ENCODE data around the gene ADORA2A. TPM values are rescaled to one million over a fixed set of nuclear protein-coding genes. Genes with fewer than 3 reads are reported as not detected.

The ADORA2A gene
- polyA plus RNA-seq, 3 donors = 0.90 to 2.5 (median 1.1) TPM

- WGBS, 3 donors = 89 to 91% (median 89%) methylated on average over 26 of the region's 26 CpGs
- H3K27ac ChIP-seq (ENCODE audit: low read depth, low read length) = no peak overlapping the region
Observed at GRCh38 chr22:24414984-24415945, 12.1 kb upstream of the ADORA2A start.

- no peak overlapping the region for H3K27ac ChIP-seq (ENCODE audit: low read depth, low read length)
- WGBS, 3 donors = 90 to 94% (median 93%) methylated on average over 8 of the region's 8 CpGs
Observed at GRCh38 chr22:24416095-24416494, 11.3 kb upstream of the ADORA2A start.

GRCh38 chr22:24416611-24417010 is 10.8 kb upstream of the ADORA2A start:
- 79 to 84% (median 82%) methylated on average over 6 of the region's 6 CpGs for WGBS, 3 donors
- H3K27ac ChIP-seq (ENCODE audit: low read depth, low read length) = no peak overlapping the region

GRCh38 chr22:24417200-24417599 is 10.2 kb upstream of the ADORA2A start:
- H3K27ac ChIP-seq (ENCODE audit: low read depth, low read length) = no peak overlapping the region

GRCh38 chr22:24417901-24418641 is 9.3 kb upstream of the ADORA2A start:
- 80 to 90% (median 90%) methylated on average over 16 of the region's 16 CpGs for WGBS, 3 donors
- H3K27ac ChIP-seq (ENCODE audit: low read depth, low read length) = no peak overlapping the region

More at GRCh38 chr22:24417200-24417599, 10.2 kb upstream of the ADORA2A start:
- WGBS, 3 donors = 84 to 91% (median 90%) methylated on average over 7 of the region's 7 CpGs

GRCh38 chr22:24418786-24419474 is 8.5 kb upstream of the ADORA2A start:
- H3K27ac ChIP-seq (ENCODE audit: low read depth, low read length) = no peak overlapping the region

GRCh38 chr22:24419475-24419850 is 7.9 kb upstream of the ADORA2A start:
- 59 to 62% (median 59%) methylated on average over 7 of the region's 7 CpGs for WGBS, 3 donors
- H3K27ac ChIP-seq (ENCODE audit: low read depth, low read length) = no peak overlapping the region

More at GRCh38 chr22:24418786-24419474, 8.5 kb upstream of the ADORA2A start:
- 73 to 77% (median 75%) methylated on average over 16 of the region's 16 CpGs for WGBS, 3 donors

GRCh38 chr22:24420072-24420976 is 7.1 kb upstream of the ADORA2A start:
- H3K27ac ChIP-seq (ENCODE audit: low read depth, low read length) = no peak overlapping the region
- 36 to 55% (median 44%) methylated on average over 17 to 18 of the region's 18 CpGs for WGBS, 3 donors

GRCh38 chr22:24420977-24421343 is 6.4 kb upstream of the ADORA2A start:
- WGBS, 3 donors = 51 to 63% (median 62%) methylated on average over 11 of the region's 11 CpGs

GRCh38 chr22:24421428-24421931 is 5.9 kb upstream of the ADORA2A start:
- 35 to 54% (median 45%) methylated on average over 9 of the region's 9 CpGs for WGBS, 3 donors
- H3K27ac ChIP-seq (ENCODE audit: low read depth, low read length) = no peak overlapping the region

More at GRCh38 chr22:24420977-24421343, 6.4 kb upstream of the ADORA2A start:
- H3K27ac ChIP-seq (ENCODE audit: low read depth, low read length) = no peak overlapping the region

GRCh38 chr22:24422102-24422665 is 5.2 kb upstream of the ADORA2A start:
- no peak overlapping the region for H3K27ac ChIP-seq (ENCODE audit: low read depth, low read length)
- 58 to 70% (median 69%) methylated on average over 5 of the region's 5 CpGs for WGBS, 3 donors

GRCh38 chr22:24423519-24424000 is 3.8 kb upstream of the ADORA2A start:
- WGBS, 3 donors = 2 to 5% (median 2%) methylated on average over 24 to 56 of the region's 56 CpGs
- H3K27ac ChIP-seq (ENCODE audit: low read depth, low read length) = no peak overlapping the region

GRCh38 chr22:24424001-24424900 is 3.1 kb upstream of the ADORA2A start:
- no peak overlapping the region for H3K27ac ChIP-seq (ENCODE audit: low read depth, low read length)
- 6 to 10% (median 10%) methylated on average over 68 to 105 of the region's 105 CpGs for WGBS, 3 donors

- WGBS, 3 donors = 87 to 90% (median 89%) methylated on average over 27 to 32 of the region's 32 CpGs
- no peak overlapping the region for H3K27ac ChIP-seq (ENCODE audit: low read depth, low read length)
Observed at GRCh38 chr22:24424901-24425775, 2.3 kb upstream of the ADORA2A start.

- 87 to 97% (median 91%) methylated on average over 4 of the region's 4 CpGs for WGBS, 3 donors
- H3K27ac ChIP-seq (ENCODE audit: low read depth, low read length) = no peak overlapping the region
Observed at GRCh38 chr22:24426436-24426835, 963 bp upstream of the ADORA2A start.

Data from adipose tissue (tissue), 3 donors.